ENCODE results near the gene GPR82.

GPR82 gene

GRCh38 chrX:41758401-41758800 lies 34.4 kb downstream of the GPR82 start:
- no peak for TF ChIP-seq POU6F1 (CRISPR knock-in tag; IDR thresholded peaks at IDR 0.05; ENCODE audit: borderline replicate concordance, low read depth)
- TF ChIP-seq ARNTL (CRISPR knock-in tag; IDR thresholded peaks at IDR 0.05; ENCODE audit: borderline replicate concordance, low read depth): no peak
- TF ChIP-seq TSHZ2 (CRISPR knock-in tag; IDR thresholded peaks at IDR 0.05): no peak
- TF ChIP-seq RARB (CRISPR knock-in tag; IDR thresholded peaks at IDR 0.05): no peak
- TF ChIP-seq TCF4 (CRISPR knock-in tag; IDR thresholded peaks at IDR 0.05; ENCODE audit: borderline replicate concordance): no peak
- TF ChIP-seq BACH2 (CRISPR knock-in tag; IDR thresholded peaks at IDR 0.05; ENCODE audit: borderline replicate concordance): no peak
- no peak for TF ChIP-seq ZFP30 (CRISPR knock-in tag; IDR thresholded peaks at IDR 0.05)
- TF ChIP-seq ZNF8 (CRISPR knock-in tag; IDR thresholded peaks at IDR 0.05): no peak
- no peak for TF ChIP-seq GLIS3 (CRISPR knock-in tag; IDR thresholded peaks at IDR 0.05)
- no peak for ATAC-seq

DNA sequence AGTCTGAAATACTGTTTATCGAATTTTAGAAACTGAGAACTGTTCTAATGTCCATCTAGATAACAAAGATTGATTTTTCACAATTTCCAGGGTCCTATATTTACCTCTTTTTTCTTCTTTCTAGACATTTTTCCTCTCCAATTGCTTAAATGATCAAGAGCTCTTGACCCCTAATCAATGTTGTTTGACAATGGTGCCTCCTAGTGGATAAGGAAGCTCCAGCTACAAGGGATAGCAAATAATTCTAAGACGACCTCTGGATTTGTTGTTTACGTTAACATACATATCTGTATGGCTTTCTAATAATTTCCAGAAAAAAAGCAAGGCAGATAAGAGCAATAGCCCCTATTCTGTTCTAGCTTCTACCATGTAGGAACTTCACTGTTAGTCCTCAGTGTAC lies 35.8 kb downstream of the GPR82 start:
- TF ChIP-seq RARB (CRISPR knock-in tag; IDR thresholded peaks at IDR 0.05): no peak
- no peak for TF ChIP-seq POU6F1 (CRISPR knock-in tag; IDR thresholded peaks at IDR 0.05; ENCODE audit: borderline replicate concordance, low read depth)
- no peak for TF ChIP-seq GLIS3 (CRISPR knock-in tag; IDR thresholded peaks at IDR 0.05)
- no peak for TF ChIP-seq BACH2 (CRISPR knock-in tag; IDR thresholded peaks at IDR 0.05; ENCODE audit: borderline replicate concordance)
- TF ChIP-seq ZFP30 (CRISPR knock-in tag; IDR thresholded peaks at IDR 0.05): no peak
- no peak for TF ChIP-seq TOX (CRISPR knock-in tag; IDR thresholded peaks at IDR 0.05; ENCODE audit: borderline replicate concordance)
- TF ChIP-seq CSRNP3 (CRISPR knock-in tag; IDR thresholded peaks at IDR 0.05): no peak
- TF ChIP-seq ARNTL (CRISPR knock-in tag; IDR thresholded peaks at IDR 0.05; ENCODE audit: borderline replicate concordance, low read depth): no peak
- peak; percentile 57; the same call in 1 of the 3 replicates for ATAC-seq

GRCh38 chrX:41761169-41761568 lies 37.2 kb downstream of the GPR82 start:
- no peak for ATAC-seq
- no peak for TF ChIP-seq RARB (CRISPR knock-in tag; IDR thresholded peaks at IDR 0.05)
- no peak for TF ChIP-seq ISL1 (CRISPR knock-in tag; IDR thresholded peaks at IDR 0.05)
- TF ChIP-seq SNAI2 (CRISPR knock-in tag; IDR thresholded peaks at IDR 0.05): no peak
- TF ChIP-seq CSDC2 (CRISPR knock-in tag; IDR thresholded peaks at IDR 0.05): no peak
- TF ChIP-seq ESRRG (CRISPR knock-in tag; IDR thresholded peaks at IDR 0.05): no peak

- ATAC-seq: no peak
- TF ChIP-seq CSDC2 (CRISPR knock-in tag; IDR thresholded peaks at IDR 0.05) (no peak), ZNF565 (CRISPR knock-in tag; conservative IDR thresholded peaks at IDR 0.05; ENCODE audit: low read depth) (no peak), ESRRG (CRISPR knock-in tag; IDR thresholded peaks at IDR 0.05) (no peak), PPARA (CRISPR knock-in tag; IDR thresholded peaks at IDR 0.05; ENCODE audit: borderline replicate concordance) (no peak), ZFP3 (CRISPR knock-in tag; IDR thresholded peaks at IDR 0.05) (no peak), ARNTL (CRISPR knock-in tag; IDR thresholded peaks at IDR 0.05; ENCODE audit: borderline replicate concordance, low read depth) (no peak), ZNF8 (CRISPR knock-in tag; IDR thresholded peaks at IDR 0.05) (no peak)
- TF ChIP-seq, protein P1, sequence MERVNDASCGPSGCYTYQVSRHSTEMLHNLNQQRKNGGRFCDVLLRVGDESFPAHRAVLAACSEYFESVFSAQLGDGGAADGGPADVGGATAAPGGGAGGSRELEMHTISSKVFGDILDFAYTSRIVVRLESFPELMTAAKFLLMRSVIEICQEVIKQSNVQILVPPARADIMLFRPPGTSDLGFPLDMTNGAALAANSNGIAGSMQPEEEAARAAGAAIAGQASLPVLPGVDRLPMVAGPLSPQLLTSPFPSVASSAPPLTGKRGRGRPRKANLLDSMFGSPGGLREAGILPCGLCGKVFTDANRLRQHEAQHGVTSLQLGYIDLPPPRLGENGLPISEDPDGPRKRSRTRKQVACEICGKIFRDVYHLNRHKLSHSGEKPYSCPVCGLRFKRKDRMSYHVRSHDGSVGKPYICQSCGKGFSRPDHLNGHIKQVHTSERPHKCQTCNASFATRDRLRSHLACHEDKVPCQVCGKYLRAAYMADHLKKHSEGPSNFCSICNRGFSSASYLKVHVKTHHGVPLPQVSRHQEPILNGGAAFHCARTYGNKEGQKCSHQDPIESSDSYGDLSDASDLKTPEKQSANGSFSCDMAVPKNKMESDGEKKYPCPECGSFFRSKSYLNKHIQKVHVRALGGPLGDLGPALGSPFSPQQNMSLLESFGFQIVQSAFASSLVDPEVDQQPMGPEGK (CRISPR knock-in tag; IDR thresholded peaks at IDR 0.05; ENCODE audit: borderline replicate concordance): no peak
Measured at GRCh38 chrX:41761702-41762101, 37.7 kb downstream of the GPR82 start.

Data from SK-N-SH treated with all-trans-retinoic acid at 6 μM for 48 hours (cell line).